A549 (cell line): ENCODE data around the gene CNTNAP2. TPM values are rescaled to one million over a fixed set of nuclear protein-coding genes. Genes with fewer than 3 reads are reported as not detected.

Experiments
- ATAC-seq, 2 experiments: fragments of 200-7000 bp in 1 of 2; fragments of >200 bp in 1 of 2; cut with Nextera tagmentation in 1 of 2; cut with Tn5 transposase in 1 of 2; 3 replicates each; pipeline versions ENCODE4 v1.8.0 to v1.9.1; 2018 to 2020; ENCODE audit warnings: mild to moderate bottlenecking in 1 of 2, moderate library complexity in 1 of 2
- CTCF ChIA-PET: fragments of 300-600 bp; sonication (Branson Sonifier 250); formaldehyde crosslinking; extraction: SDS; loops from one replicate; lab custom pipeline; 2021; ENCODE audit warnings: antibody characterized with exemption, inconsistent platforms; lab: Yijun Ruan, JAX
- POLR2A ChIA-PET: fragments of 350-600 bp; formaldehyde crosslinking; extraction: SDS; loops from one replicate; lab custom pipeline; 2021; ENCODE audit warnings: antibody characterized with exemption, inconsistent platforms; lab: Yijun Ruan, JAX
- DNase-seq, 2 experiments: peaks; one replicate each; pipeline versions ENCODE4 v3.0.0 to v3.0.0-alpha.2; 2011 to 2016; ENCODE audit warnings: low read depth in 1 of 2, low spot score in 1 of 2
- FAIRE-seq: peaks from 2 replicates; lab custom pipeline; 2011; peaks lifted over from hg19 to GRCh38; lab: Jason Lieb, UNC
- H3K27ac ChIP-seq, 2 experiments: fragments of >200 bp; sonication (Bioruptor Twin); formaldehyde crosslinking; 3 replicates each; pipeline ENCODE4 v1.5.1; 2016 to 2017
- H3K4me1 ChIP-seq: fragments of >200 bp; sonication (Bioruptor Twin); formaldehyde crosslinking; 3 replicates; pipeline ENCODE4 v1.6.1; 2016
- H3K4me2 ChIP-seq: fragments of >200 bp; sonication (Bioruptor Twin); formaldehyde crosslinking; 3 replicates; pipeline ENCODE4 v1.6.1; 2016
- H3K4me3 ChIP-seq: fragments of >200 bp; sonication (Bioruptor Twin); formaldehyde crosslinking; 3 replicates; pipeline ENCODE4 v1.5.1; 2016
- H3K9me3 ChIP-seq: fragments of >200 bp; sonication (Bioruptor Twin); formaldehyde crosslinking; 3 replicates; pipeline ENCODE4 v1.6.1; 2016
- CBX2 ChIP-seq: fragments of 200-600 bp; sonication (generic); IDR thresholded peaks from 2 replicates; pipeline ENCODE4 v1.6.1; 2016; ENCODE audit warnings: low read depth, mild to moderate bottlenecking, borderline replicate concordance
- CHD2 ChIP-seq: fragments of 150-350 bp; IDR thresholded peaks from 2 replicates; pipeline ENCODE4 v1.6.1; 2014; ENCODE audit warnings: low read length; ENCODE audit not compliant: partially characterized antibody
- EHMT2 ChIP-seq: fragments of 200-600 bp; sonication (generic); IDR thresholded peaks from 2 replicates; pipeline ENCODE4 v1.6.1; 2016; ENCODE audit warnings: antibody characterized with exemption, low read depth, mild to moderate bottlenecking, moderate library complexity
- EP300 ChIP-seq, 2 experiments: fragments of >200 bp; sonication (Bioruptor Twin); formaldehyde crosslinking; IDR thresholded peaks; 2 replicates in 1 of 2; 3 replicates in 1 of 2; pipeline ENCODE4 v1.6.1; 2016 to 2017
- ESRRA ChIP-seq: fragments of 150-350 bp; IDR thresholded peaks from 2 replicates; pipeline ENCODE4 v1.6.1; 2014; ENCODE audit warnings: mild to moderate bottlenecking, low read length, borderline replicate concordance
- FOSB ChIP-seq: fragments of 250-450 bp; sonication (Bioruptor Pico); IDR thresholded peaks from 2 replicates; pipeline ENCODE4 v1.5.0; 2020; ENCODE audit warnings: mild to moderate bottlenecking, moderate library complexity
- FOXS1 ChIP-seq: fragments of 250-450 bp; sonication (Bioruptor Pico); IDR thresholded peaks from 2 replicates; pipeline ENCODE4 v1.5.0; 2020; ENCODE audit warnings: mild to moderate bottlenecking, moderate library complexity
- HEYL ChIP-seq: fragments of 250-450 bp; sonication (Bioruptor Pico); IDR thresholded peaks from 2 replicates; pipeline ENCODE4 v1.8.0; 2021; ENCODE audit warnings: mild to moderate bottlenecking, moderate library complexity
- HMGXB4 ChIP-seq: fragments of 250-450 bp; sonication (Bioruptor Pico); IDR thresholded peaks from 2 replicates; pipeline ENCODE4 v1.5.0; 2021; ENCODE audit warnings: mild to moderate bottlenecking, moderate library complexity, borderline replicate concordance
- HOXB13 ChIP-seq: fragments of 250-450 bp; sonication (Bioruptor Pico); IDR thresholded peaks from 2 replicates; pipeline ENCODE4 v1.5.0; 2020; ENCODE audit warnings: low read depth, mild to moderate bottlenecking, moderate library complexity
- JUN ChIP-seq, 2 experiments: fragments of >200 bp; sonication (Bioruptor Twin); formaldehyde crosslinking; IDR thresholded peaks; 2 replicates in 1 of 2; 3 replicates in 1 of 2; pipeline ENCODE4 v1.6.1; 2016 to 2017
- JUNB ChIP-seq: fragments of >200 bp; sonication (Bioruptor Twin); formaldehyde crosslinking; IDR thresholded peaks from 2 replicates; pipeline ENCODE4 v1.6.1; 2016
- MAFK ChIP-seq: fragments of 450-650 bp; IDR thresholded peaks from 2 replicates; pipeline ENCODE4 v1.6.1; 2014; ENCODE audit not compliant: partially characterized antibody
- MAZ ChIP-seq: fragments of 150-350 bp; IDR thresholded peaks from 2 replicates; pipeline ENCODE4 v1.6.1; 2014; ENCODE audit warnings: antibody characterized with exemption, low read depth, low read length, borderline replicate concordance
- MYC ChIP-seq: IDR thresholded peaks from 2 replicates; pipeline ENCODE4 v1.6.1; 2012; ENCODE audit warnings: mild to moderate bottlenecking, inconsistent platforms, low read length, improper control_type of control experiment, borderline replicate concordance
- NPAS2 ChIP-seq: fragments of 250-450 bp; sonication (Bioruptor Pico); IDR thresholded peaks from 2 replicates; pipeline ENCODE4 v1.8.0; 2022; ENCODE audit warnings: mild to moderate bottlenecking, moderate library complexity, borderline replicate concordance
- NR3C1 ChIP-seq: fragments of >200 bp; sonication (Bioruptor Twin); formaldehyde crosslinking; IDR thresholded peaks from 3 replicates; pipeline ENCODE4 v1.6.1; 2017
- PBX3 ChIP-seq: IDR thresholded peaks from 2 replicates; pipeline ENCODE4 v1.6.1; 2012
- RAD21 ChIP-seq, 2 experiments: fragments of >200 bp in 1 of 2; sonication (Bioruptor Twin) in 1 of 2; formaldehyde crosslinking in 1 of 2; IDR thresholded peaks in 1 of 2; conservative IDR thresholded peaks in 1 of 2; 2 replicates in 1 of 2; 3 replicates in 1 of 2; pipeline ENCODE4 v1.6.1; 2012 to 2018; ENCODE audit warnings: inconsistent platforms in 1 of 2
- RFX5 ChIP-seq: fragments of 450-650 bp; IDR thresholded peaks from 2 replicates; pipeline ENCODE4 v1.7.1; 2014; ENCODE audit warnings: antibody characterized with exemption, mild to moderate bottlenecking, moderate library complexity
- RNF2 ChIP-seq: fragments of 200-600 bp; sonication (generic); IDR thresholded peaks from 2 replicates; pipeline ENCODE4 v1.6.1; 2016; ENCODE audit warnings: low read depth, mild to moderate bottlenecking, antibody characterized with exemption, moderate library complexity, borderline replicate concordance
- SMC3 ChIP-seq: fragments of >200 bp; sonication (Bioruptor Twin); formaldehyde crosslinking; IDR thresholded peaks from 3 replicates; pipeline ENCODE4 v1.6.1; 2018; ENCODE audit warnings: inconsistent platforms
- USF2 ChIP-seq: fragments of 450-650 bp; IDR thresholded peaks from 2 replicates; pipeline ENCODE4 v1.6.1; 2014; ENCODE audit warnings: antibody characterized with exemption
- WGBS: methylation state at CpG from one replicate; pipeline ENCODE4 v1.1.6; 2017; ENCODE audit errors: missing lambda C conversion rate; 5-methylcytosine and 5-hydroxymethylcytosine counted together
- polyA plus RNA-seq, 4 experiments: library from polyadenylated mRNA; depleted of rRNA in 3 of 4; stranded (reverse); fragments of >200 nt; fragmentation: RNase III in 1 of 4; extraction: RNeasy Plus Mini Kit Qiagen cat#74134 plus additional on column Dnase treatment in 1 of 4; gene quantifications; 2 replicates in 3 of 4; 3 replicates in 1 of 4; pipeline ENCODE4 v1.2.3, GENCODE V29; 2011 to 2017
- TF ChIP-seq, protein P1 (sequence below): fragments of 150-350 bp; IDR thresholded peaks from 2 replicates; pipeline ENCODE4 v1.6.1; 2014; ENCODE audit warnings: low read depth, mild to moderate bottlenecking, low read length

CNTNAP2 gene
- polyA plus RNA-seq, 2 of the 4 experiments (the other 2 are of a cell fraction): 0.05 to 0.13 TPM

- Histone ChIP-seq H3K4me2 (no peak overlapping the region), H3K27ac (no peak overlapping the region), H3K9me3 (no peaks in the 10 kb centered on the region), H3K4me3 (no peak overlapping the region), H3K4me1 (no peaks in the 10 kb centered on the region)
- ChIA-PET CTCF (no interaction called here), POLR2A (no interaction called here)
- TF ChIP-seq ESRRA (no peak), MAZ (no peak), EP300 (IDR thresholded peaks at IDR 0.05) (no peak), NPAS2 (CRISPR knock-in tag) (no peak), USF2 (no peak), HEYL (CRISPR knock-in tag) (no peak), MYC (no peak), NR3C1 (no peak), HMGXB4 (CRISPR knock-in tag) (no peak), HOXB13 (CRISPR knock-in tag) (no peak), RFX5 (no peak), JUN (IDR thresholded peaks at IDR 0.05) (no peak)
- TF ChIP-seq, protein P1, sequence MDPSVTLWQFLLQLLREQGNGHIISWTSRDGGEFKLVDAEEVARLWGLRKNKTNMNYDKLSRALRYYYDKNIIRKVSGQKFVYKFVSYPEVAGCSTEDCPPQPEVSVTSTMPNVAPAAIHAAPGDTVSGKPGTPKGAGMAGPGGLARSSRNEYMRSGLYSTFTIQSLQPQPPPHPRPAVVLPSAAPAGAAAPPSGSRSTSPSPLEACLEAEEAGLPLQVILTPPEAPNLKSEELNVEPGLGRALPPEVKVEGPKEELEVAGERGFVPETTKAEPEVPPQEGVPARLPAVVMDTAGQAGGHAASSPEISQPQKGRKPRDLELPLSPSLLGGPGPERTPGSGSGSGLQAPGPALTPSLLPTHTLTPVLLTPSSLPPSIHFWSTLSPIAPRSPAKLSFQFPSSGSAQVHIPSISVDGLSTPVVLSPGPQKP: no peak
- no peak for ATAC-seq
- DNase-seq: no peak
- WGBS: 6% methylated on average over 2 of the region's 2 CpGs
- FAIRE-seq: no peak
Observed at GRCh38 chr7:147978201-147978600, 1861.6 kb downstream of the CNTNAP2 start.

DNA sequence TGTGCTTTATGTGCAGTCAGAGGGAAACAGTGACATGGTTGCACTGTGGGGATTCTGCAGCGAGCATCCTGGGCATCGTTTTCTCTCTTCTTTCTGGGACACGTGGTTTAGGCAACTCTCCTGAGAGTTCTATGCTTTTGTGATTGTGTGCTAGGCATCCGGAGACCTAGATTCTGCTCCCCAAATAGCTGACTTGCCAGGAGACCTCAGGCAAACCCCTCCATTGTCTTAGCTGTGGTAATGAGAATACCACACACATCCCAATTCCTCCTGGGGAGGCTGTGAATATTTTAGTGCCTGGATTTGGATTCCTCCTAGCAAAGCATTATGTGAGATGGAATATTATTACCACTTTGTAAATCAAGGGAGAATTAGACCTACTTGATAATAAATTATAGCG, 1862.0 kb downstream of the CNTNAP2 start:
- no peak for DNase-seq
- CTCF ChIA-PET: no interaction called here
- H3K4me1 ChIP-seq: no peaks in the 10 kb centered on the region
- no peak overlapping the region for H3K27ac ChIP-seq
- H3K4me3 ChIP-seq: no peak overlapping the region
- ATAC-seq: no peak
- WGBS: 26% methylated on average over 5 of the region's 5 CpGs
- no peaks in the 10 kb centered on the region for H3K9me3 ChIP-seq
- POLR2A ChIA-PET: no interaction called here
- no peak for TF ChIP-seq FOSB (CRISPR knock-in tag)
- no peak for TF ChIP-seq RFX5
- TF ChIP-seq CHD2: no peak
- no peak for TF ChIP-seq RNF2
- no peak for TF ChIP-seq EHMT2
- no peak for TF ChIP-seq RAD21 (conservative IDR thresholded peaks at IDR 0.05 in 1 of 2, IDR thresholded peaks at IDR 0.05 in 1 of 2)
- TF ChIP-seq PBX3: no peak
- no peak for TF ChIP-seq NPAS2 (CRISPR knock-in tag)
- TF ChIP-seq SMC3: no peak
- TF ChIP-seq JUNB: no peak
- no peak for TF ChIP-seq CBX2
- no peak for TF ChIP-seq FOXS1 (CRISPR knock-in tag)
- no peak for TF ChIP-seq ESRRA
- no peak for TF ChIP-seq MAFK
- H3K4me2 ChIP-seq: no peak overlapping the region
- no peak for FAIRE-seq
